GM19240 (cell line): ENCODE results near the gene CLIP2.
"Not testable (repeated sequence)": the region's sequence is repeated elsewhere in the genome, so short reads cannot be mapped to it uniquely, and the experiment has no call there.

Source experiments
- DNase-seq: peaks from one replicate; pipeline ENCODE4 v3.0.0; 2011; ENCODE audit warnings: low spot score; ENCODE audit not compliant: insufficient read length

Gene CLIP2

DNA sequence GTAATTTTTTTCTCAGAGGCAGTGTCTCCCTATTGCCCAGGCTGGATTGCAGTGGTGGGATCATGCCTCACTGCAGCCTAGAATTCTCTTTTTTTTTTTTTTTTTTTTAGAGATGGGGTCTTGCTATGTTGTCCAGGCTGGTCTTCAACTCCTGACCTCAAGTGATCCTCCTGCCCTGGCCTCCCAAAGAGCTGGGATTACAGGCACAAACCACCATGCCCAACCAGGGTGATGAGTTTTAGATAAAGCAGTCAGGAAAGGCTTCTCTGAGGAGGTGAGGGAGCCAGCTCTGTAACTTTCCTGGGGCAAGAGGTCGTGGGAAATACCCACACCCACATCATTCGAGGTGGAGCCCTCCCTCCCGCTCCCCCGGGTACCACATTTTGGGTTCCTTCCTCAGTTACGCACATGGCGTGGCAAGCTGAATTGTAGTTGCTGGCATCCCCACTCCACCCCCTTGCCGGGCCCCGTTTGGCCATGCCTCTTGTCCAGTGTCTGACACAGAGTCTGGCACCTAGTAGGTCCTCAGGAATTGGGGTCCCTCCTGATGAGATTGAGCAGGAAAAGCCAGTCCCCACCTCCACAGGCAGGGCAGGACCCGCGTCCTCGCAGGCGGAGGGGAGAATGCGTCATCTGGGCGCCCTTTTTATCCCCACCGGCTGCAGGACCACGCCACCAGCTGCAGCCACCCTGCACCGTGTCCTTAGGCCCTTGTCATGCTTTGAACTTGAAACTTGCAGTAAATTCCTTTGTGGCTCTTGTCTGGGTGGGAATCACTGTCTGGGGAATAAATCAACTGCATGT lies 43.4 kb downstream of the CLIP2 start:
- no peak for DNase-seq

GRCh38 chr7:74334030-74334429 lies 44.8 kb downstream of the CLIP2 start:
- no peak for DNase-seq

- DNase-seq = no peak
Observed at GRCh38 chr7:74337926-74338325, 48.7 kb downstream of the CLIP2 start.

- no peak for DNase-seq
Observed at GRCh38 chr7:74338366-74339108, 49.3 kb downstream of the CLIP2 start.

GRCh38 chr7:74339648-74340047 lies 50.4 kb downstream of the CLIP2 start:
- DNase-seq = not testable (repeated sequence)

- DNase-seq = no peak
Observed at GRCh38 chr7:74343281-74344131, 54.3 kb downstream of the CLIP2 start.

GRCh38 chr7:74344132-74344496 lies 54.9 kb downstream of the CLIP2 start:
- DNase-seq = no peak

DNA sequence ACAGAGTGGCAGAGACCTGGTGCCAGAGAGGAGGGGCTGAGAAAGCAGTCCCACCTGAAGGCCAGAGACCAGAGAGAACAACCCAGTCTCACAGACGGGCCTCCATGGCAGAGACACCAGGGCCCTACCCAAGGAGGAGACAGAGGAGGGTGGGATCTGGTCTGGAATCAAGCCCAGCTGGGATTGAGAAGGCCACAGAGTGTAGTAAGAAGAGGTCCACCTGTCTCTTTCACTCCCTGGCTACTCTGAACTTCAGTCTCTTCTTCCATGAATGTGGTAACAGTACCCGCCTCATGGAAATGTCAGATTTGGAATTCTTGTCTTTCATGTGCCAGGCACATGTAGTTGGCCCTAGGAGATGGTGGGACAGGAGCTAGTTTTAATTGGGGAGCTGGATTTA lies 55.6 kb downstream of the CLIP2 start:
- no peak for DNase-seq

GRCh38 chr7:74345970-74346369 lies 56.8 kb downstream of the CLIP2 start:
- no peak for DNase-seq

DNA sequence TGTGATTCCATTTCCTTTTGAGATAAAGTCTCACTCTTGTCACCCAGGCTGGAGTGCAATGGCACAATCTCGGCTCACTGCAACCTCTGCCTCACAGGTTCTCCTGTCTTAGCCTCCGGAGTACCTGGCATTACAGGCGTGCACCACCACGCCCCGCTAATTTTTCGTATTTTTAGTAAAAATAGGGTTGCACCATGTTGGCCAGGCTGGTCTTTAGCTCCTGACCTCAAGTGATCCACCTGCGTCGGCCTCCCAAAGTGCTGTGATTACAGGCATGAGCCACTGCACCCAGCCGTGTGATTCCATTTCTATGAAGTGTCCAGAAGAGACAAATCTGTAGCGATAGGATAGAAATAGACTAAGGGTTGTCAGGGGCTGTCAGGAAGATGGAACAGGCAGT lies 60.4 kb downstream of the CLIP2 start:
- no peak for DNase-seq

DNA sequence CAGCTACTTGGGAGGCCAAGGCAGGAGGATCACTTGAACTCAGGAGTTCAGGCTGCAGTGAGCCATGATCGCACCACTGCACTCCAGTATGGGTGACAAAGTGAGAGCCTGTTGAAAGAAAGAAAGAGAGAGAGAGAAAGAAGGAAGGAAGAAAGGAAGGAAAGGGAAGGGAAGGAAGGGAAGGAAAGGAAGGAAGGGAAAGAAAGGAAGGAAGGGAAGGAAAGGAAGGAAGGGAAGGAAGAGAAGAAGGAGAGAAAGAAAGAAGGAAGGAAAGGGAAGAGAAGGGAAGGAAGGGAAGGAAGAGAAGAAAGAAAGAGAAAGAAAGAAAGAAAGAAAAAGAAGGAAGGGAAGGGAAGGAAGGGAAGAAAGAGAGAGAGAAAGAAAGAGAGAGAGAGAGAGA lies 61.5 kb downstream of the CLIP2 start:
- DNase-seq = no peak

GRCh38 chr7:74351836-74352235 lies 62.6 kb downstream of the CLIP2 start:
- no peak for DNase-seq

GRCh38 chr7:74352551-74353138 lies 63.4 kb downstream of the CLIP2 start:
- not testable (repeated sequence) for DNase-seq

DNA sequence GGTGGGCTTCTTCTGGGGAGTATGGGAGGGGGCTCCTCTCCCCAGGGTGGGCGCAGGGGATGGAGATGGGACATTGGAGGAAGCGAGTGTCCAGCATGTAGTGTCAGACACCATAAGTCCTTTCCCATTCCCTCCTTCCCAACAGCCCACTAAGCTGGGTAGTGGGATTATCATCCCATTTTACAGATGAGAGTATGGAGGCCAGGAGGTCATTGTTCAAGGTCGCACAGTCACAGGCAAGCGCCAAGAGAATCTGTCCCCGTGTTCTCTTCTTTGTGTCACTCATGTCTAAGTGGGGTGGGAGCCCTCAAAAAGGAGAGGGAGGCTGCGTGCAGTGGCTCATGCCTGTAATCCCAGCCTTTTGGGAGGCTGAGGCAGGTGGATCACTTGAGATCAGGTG lies 64.8 kb downstream of the CLIP2 start:
- no peak for DNase-seq

GRCh38 chr7:74355091-74355490 lies 65.9 kb downstream of the CLIP2 start:
- no peak for DNase-seq

DNA sequence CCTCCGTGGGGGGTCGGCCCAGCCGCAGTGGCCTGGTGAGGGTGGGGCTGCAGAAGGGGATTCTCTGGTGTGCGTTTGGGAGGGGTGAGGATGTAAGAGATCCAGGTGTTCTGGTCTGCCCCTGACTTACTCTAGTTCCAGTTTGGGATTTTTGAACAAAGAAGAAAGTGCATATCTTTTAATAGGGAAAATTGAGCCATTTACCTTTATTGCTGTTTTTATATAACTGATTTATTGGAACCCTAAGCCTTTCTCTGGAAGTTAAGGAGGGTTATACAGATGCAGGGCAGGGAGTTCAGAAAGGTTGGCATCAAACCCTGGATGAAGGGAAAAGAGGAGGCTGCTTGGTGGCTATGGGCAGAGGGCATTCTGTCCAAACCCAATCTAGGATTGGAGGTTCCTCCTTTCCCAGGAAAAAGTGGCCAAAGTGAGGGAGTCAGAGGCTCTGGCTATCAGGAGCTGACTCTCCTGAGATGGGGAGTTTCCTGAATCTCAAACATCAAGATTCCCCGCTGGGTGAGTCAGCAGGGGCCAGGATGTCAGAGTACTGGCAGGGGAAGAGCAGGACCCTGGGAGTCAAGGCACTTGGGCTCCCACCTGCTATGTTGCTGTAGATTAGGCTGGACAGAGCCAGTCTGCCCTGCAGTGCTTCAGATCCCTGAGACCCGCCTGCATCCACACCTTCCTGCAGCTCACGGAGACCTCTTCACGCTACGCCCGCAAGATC lies 67.5 kb downstream of the CLIP2 start:
- no peak for DNase-seq

DNA sequence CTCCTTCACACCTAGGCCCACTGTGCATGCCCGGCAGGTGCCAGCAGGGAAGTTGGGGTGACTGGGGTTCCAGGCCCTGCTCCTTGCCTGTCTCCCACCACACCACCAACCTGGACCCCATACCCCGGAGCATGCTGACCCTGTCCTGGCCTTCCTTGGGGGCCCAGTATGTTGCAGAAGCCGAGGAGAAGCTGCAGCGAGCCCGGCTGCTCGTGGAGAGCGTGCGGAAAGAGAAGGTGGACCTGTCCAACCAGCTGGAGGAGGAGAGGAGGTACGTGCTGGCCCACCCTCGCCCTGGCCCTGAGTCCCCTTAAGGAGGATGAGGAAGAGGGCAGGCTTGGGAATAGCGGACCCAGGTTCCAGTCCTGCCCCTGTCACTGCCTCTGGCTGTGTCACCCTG lies 70.8 kb downstream of the CLIP2 start:
- DNase-seq = no peak

- DNase-seq = no peak
Observed at GRCh38 chr7:74362266-74362665, 73.1 kb downstream of the CLIP2 start.

DNA sequence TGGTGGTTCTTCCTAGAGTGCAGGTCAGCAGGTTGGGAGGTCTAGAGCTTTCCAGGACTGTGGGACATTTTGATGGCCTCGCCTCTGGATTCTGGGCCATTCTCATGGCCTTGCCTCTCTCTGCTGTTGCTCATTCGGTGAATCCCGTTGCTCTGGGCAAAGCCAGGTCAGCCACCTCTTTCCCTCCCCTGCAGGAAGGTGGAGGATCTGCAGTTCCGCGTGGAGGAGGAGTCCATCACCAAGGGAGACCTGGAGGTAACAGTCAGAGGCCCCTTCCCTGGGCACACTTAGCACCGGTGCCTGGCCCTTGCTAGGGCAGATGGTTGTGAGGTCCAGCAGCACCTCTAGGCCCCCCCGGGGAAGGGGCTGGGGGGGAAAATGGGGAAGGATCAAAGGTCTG lies 74.9 kb downstream of the CLIP2 start:
- no peak for DNase-seq

- DNase-seq = no peak
Observed at GRCh38 chr7:74365322-74366022, 76.3 kb downstream of the CLIP2 start.
